GM12878 (cell line): ENCODE measurements around the gene KLHL36. TPM values are rescaled to one million over a fixed set of nuclear protein-coding genes. Genes with fewer than 3 reads are reported as not detected.

Source experiments
- ATAC-seq: fragments of 200-7000 bp; cut with Tn5 transposase; 3 replicates; pipeline ENCODE4 v1.9.1; 2020; ENCODE audit warnings: mild to moderate bottlenecking, moderate library complexity
- BruUV-seq: library from RNA; stranded (reverse); fragments of 400-500 nt; replicated peaks from 2 replicates; lab custom pipeline; 2021; lab: Mats Ljungman, UMichigan
- CTCF ChIA-PET: fragments of 300-600 bp; sonication (Branson Sonifier 250); formaldehyde crosslinking; extraction: SDS; loops from one replicate; lab custom pipeline; 2021; ENCODE audit warnings: inconsistent platforms; lab: Yijun Ruan, JAX
- POLR2A ChIA-PET: fragments of 350-600 bp; formaldehyde crosslinking; extraction: SDS; loops from one replicate; lab custom pipeline; 2021; ENCODE audit warnings: inconsistent platforms; lab: Charles Lee
- RAD21 ChIA-PET: fragments of 300-600 bp; sonication (Branson Sonifier 250); formaldehyde crosslinking; loops from one replicate; lab custom pipeline; 2023; ENCODE audit warnings: antibody characterized with exemption; ENCODE audit not compliant: unreplicated experiment; lab: Charles Lee
- SMC1A ChIA-PET: fragments of 300-600 bp; sonication (Branson Sonifier 250); formaldehyde crosslinking; loops from one replicate; lab custom pipeline; 2023; ENCODE audit not compliant: unreplicated experiment, uncharacterized antibody; lab: Charles Lee
- DNase-seq: peaks from one replicate; pipeline ENCODE4 v3.0.0-alpha.2; 2011; ENCODE audit warnings: low read depth, low spot score
- FAIRE-seq: peaks from 3 replicates; lab custom pipeline; 2011; peaks lifted over from hg19 to GRCh38; lab: Jason Lieb, UNC
- H2AFZ ChIP-seq: 2 replicates; pipeline ENCODE4 v1.6.0; 2011; ENCODE audit warnings: low read depth, low read length, control low read depth; ENCODE audit not compliant: control insufficient read depth
- H3K27ac ChIP-seq: 2 replicates; pipeline ENCODE4 v1.5.1; 2011; ENCODE audit warnings: control low read depth; ENCODE audit not compliant: control insufficient read depth, insufficient read depth
- H3K27me3 ChIP-seq, 2 experiments: replicated peaks in 1 of 2; 2 replicates each; pipeline versions ENCODE4 v1.6.0 to v1.6.1; 2011; ENCODE audit warnings: low read length in 1 of 2; ENCODE audit not compliant: control insufficient read depth in 2 of 2, insufficient read depth in 2 of 2
- H3K36me3 ChIP-seq, 2 experiments: 2 replicates each; pipeline ENCODE4 v1.5.1; 2011; ENCODE audit warnings: low read length in 1 of 2; ENCODE audit not compliant: control insufficient read depth in 2 of 2, insufficient read depth in 2 of 2
- H3K4me1 ChIP-seq: 2 replicates; pipeline ENCODE4 v1.6.1; 2011; ENCODE audit warnings: mild to moderate bottlenecking, low read length, moderate library complexity, mixed read lengths; ENCODE audit not compliant: control insufficient read depth, insufficient read depth
- H3K4me2 ChIP-seq: 2 replicates; pipeline ENCODE4 v1.6.0; 2011; ENCODE audit warnings: control low read depth; ENCODE audit not compliant: control insufficient read depth, insufficient read depth
- H3K4me3 ChIP-seq: fragments of 200-600 bp; sonication (generic); 2 replicates; pipeline ENCODE4 v1.5.1; 2016
- H3K79me2 ChIP-seq: 2 replicates; pipeline ENCODE4 v1.6.0; 2011; ENCODE audit warnings: low read length; ENCODE audit not compliant: control insufficient read depth, insufficient read depth
- H3K9ac ChIP-seq: 2 replicates; pipeline ENCODE4 v1.8.0; 2011; ENCODE audit warnings: low read length, control low read depth, mixed read lengths; ENCODE audit not compliant: control insufficient read depth, insufficient read depth
- H3K9me3 ChIP-seq: replicated peaks from 3 replicates; pipeline ENCODE4 v1.5.1; 2011; ENCODE audit warnings: mild to moderate bottlenecking, low read length; ENCODE audit not compliant: control insufficient read depth, insufficient read depth
- H4K20me1 ChIP-seq: 2 replicates; pipeline ENCODE4 v1.6.0; 2011; ENCODE audit not compliant: control insufficient read depth, insufficient read depth
- HCFC1 ChIP-seq: fragments of 150-350 bp; IDR thresholded peaks from 2 replicates; pipeline ENCODE4 v1.6.1; 2014; ENCODE audit warnings: low read length
- HDAC6 ChIP-seq: fragments of 200-600 bp; sonication (generic); IDR thresholded peaks from one replicate; pipeline ENCODE4 v1.8.0; 2017; ENCODE audit warnings: antibody characterized with exemption; ENCODE audit not compliant: unreplicated experiment
- HDGF ChIP-seq: fragments of 450-650 bp; IDR thresholded peaks from 2 replicates; pipeline ENCODE4 v1.6.1; 2016; ENCODE audit warnings: antibody characterized with exemption
- KAT2A ChIP-seq: conservative IDR thresholded peaks from 2 replicates; pipeline ENCODE4 v1.6.1; 2011; ENCODE audit warnings: low read depth, low read length; ENCODE audit not compliant: control insufficient read depth
- LARP7 ChIP-seq: fragments of 450-650 bp; IDR thresholded peaks from 2 replicates; pipeline ENCODE4 v1.6.1; 2017; ENCODE audit warnings: mild to moderate bottlenecking
- MXI1 ChIP-seq: fragments of 150-350 bp; IDR thresholded peaks from 2 replicates; pipeline ENCODE4 v1.6.1; 2011; ENCODE audit warnings: low read depth, mild to moderate bottlenecking, inconsistent platforms, low read length, improper control_type of control experiment
- NFYA ChIP-seq: IDR thresholded peaks from 2 replicates; pipeline ENCODE4 v1.6.1; 2011; ENCODE audit warnings: low read depth, mild to moderate bottlenecking, low read length, improper control_type of control experiment, borderline replicate concordance
- POLR2A ChIP-seq: IDR thresholded peaks from 2 replicates; pipeline ENCODE4 v1.6.1; 2011; ENCODE audit warnings: low read depth, mild to moderate bottlenecking, low read length
- PRDM15 ChIP-seq: fragments of 450-650 bp; formaldehyde crosslinking; IDR thresholded peaks from 2 replicates; pipeline ENCODE4 v1.4.0; 2020; ENCODE audit warnings: mild to moderate bottlenecking, moderate library complexity
- SIX5 ChIP-seq: IDR thresholded peaks from 2 replicates; pipeline ENCODE4 v1.6.1; 2011; ENCODE audit warnings: mild to moderate bottlenecking, low read depth, low read length, moderate library complexity; ENCODE audit not compliant: severe bottlenecking
- SPI1 ChIP-seq: IDR thresholded peaks from 2 replicates; pipeline ENCODE4 v1.6.1; 2011; ENCODE audit warnings: low read depth, mild to moderate bottlenecking, low read length, moderate library complexity, borderline replicate concordance; ENCODE audit not compliant: insufficient read depth
- ZBTB4 ChIP-seq: fragments of 450-650 bp; formaldehyde crosslinking; IDR thresholded peaks from 2 replicates; pipeline ENCODE4 v1.4.0; 2022; ENCODE audit warnings: mild to moderate bottlenecking, moderate library complexity
- WGBS: methylation state at CpG from one replicate; pipeline ENCODE4 v1.1.6; 2016; ENCODE audit warnings: low lambda C conversion rate; ENCODE audit not compliant: insufficient replicate concordance, insufficient coverage; ENCODE audit errors: missing lambda C conversion rate; 5-methylcytosine and 5-hydroxymethylcytosine counted together
- in situ Hi-C: fragments of 300-500 bp; cut with MboI; formaldehyde crosslinking; loops from 9 replicates; pipeline ENCODE4 v1.14.3; 2018; ENCODE audit warnings: mixed read lengths
- intact Hi-C: fragments of 100-400 bp; cut with micrococcal nuclease; formaldehyde crosslinking; loops from one replicate; pipeline ENCODE4 v1.14.2; 2022; ENCODE audit not compliant: unreplicated experiment
- polyA plus RNA-seq, 11 experiments: library from polyadenylated mRNA; depleted of rRNA in 4 of 11; unstranded in 6 of 11; stranded (reverse) in 5 of 11; fragments of >200 nt; fragmentation: Nextera tagmentation in 4 of 11; fragmentation: Illumina TruSeq in 1 of 11; extraction: Ambion mirVana in 4 of 11; extraction: Trizol in 1 of 11; gene quantifications; 1 replicate in 1 of 11; 2 replicates in 10 of 11; pipeline versions ENCODE4 v1.2.1 to v1.2.3, GENCODE V29; 2011 to 2016; ENCODE audit warnings: inconsistent platforms in 2 of 11, missing spikeins in 2 of 11, low read depth in 1 of 11
- total RNA-seq, 4 experiments: library from RNA; depleted of rRNA in 3 of 4; stranded (reverse); fragments of >200 nt in 3 of 4; fragmentation: Illumina TruSeq in 1 of 4; extraction: Trizol in 1 of 4; gene quantifications; 2 replicates each; pipeline versions ENCODE4 v1.2.1 to v1.2.3, GENCODE V29; 2013 to 2021
- TF ChIP-seq, protein P1 (sequence below): fragments of 450-650 bp; IDR thresholded peaks from 2 replicates; pipeline ENCODE4 v1.6.1; 2017; ENCODE audit warnings: antibody characterized with exemption, mild to moderate bottlenecking, moderate library complexity

KLHL36 gene
- total and polyA plus RNA-seq, 10 of the 15 experiments (the other 5 are each of a cell fraction or from before 2014, with no cell fraction given) = 2.6 to 45.3 (median 16.8) TPM

DNA sequence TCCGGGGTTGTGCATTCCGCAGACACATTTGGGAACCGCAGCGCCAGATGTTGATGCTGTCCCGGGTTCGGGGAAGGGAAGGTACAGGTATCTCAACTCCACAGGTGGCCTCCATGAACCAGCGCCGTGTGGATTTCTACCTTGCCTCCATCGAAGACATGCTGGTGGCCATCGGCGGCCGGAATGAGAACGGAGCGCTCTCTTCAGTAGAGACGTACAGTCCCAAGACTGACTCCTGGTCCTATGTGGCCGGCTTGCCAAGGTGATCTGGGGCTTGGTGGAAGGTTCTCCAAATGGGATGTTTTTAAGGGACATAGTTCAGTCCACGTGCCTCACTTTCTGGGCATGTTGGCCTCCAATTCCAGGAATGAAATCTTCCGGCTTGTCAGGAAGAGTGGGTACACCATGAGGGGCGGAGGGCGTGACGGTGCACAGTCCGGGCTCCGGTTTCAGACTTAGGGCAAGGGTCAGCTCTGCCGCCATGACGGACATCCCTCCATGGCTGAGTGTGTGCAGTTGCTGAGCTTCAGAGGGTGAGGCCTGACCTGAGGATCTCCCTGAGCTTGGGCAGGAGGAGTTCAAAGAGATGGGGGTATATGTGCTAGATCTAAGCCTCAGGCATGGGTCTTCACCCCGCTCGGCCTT lies 11.5 kb downstream of the KLHL36 start (continued):
- TF ChIP-seq PRDM15 (CRISPR knock-in tag) = no peak
- no peak for TF ChIP-seq MXI1
- no peak for TF ChIP-seq HDAC6

- Histone ChIP-seq H3K9me3 (no peaks in the 10 kb centered on the region), H3K79me2 (peaks cover 3% of the 10 kb centered on the region), H3K27ac (no peak overlapping the region), H3K27me3 (no peaks in the 10 kb centered on the region), H3K36me3 (peaks cover 31 to 41% of the 10 kb centered on the region in 2 experiments), H3K9ac (no peak overlapping the region), H4K20me1 (no peaks in the 10 kb centered on the region), H3K4me2 (no peak overlapping the region), H3K4me3 (no peak overlapping the region), H2AFZ (no peak overlapping the region), H3K4me1 (peaks cover 24% of the 10 kb centered on the region)
- in situ Hi-C loops (no loop called here), intact Hi-C loops (no loop called here)
- ChIA-PET CTCF (interaction anchor here (5.2 kb wide), 1 partner anchor 12 kb away, joined by 50 read pairs; no protein-coding TSS in a partner anchor), POLR2A (no interaction called here), SMC1A (no interaction called here), RAD21 (no interaction called here)
- ATAC-seq = no peak
- DNase-seq = no peak
- no peak for FAIRE-seq
- BruUV-seq = no TSS peak
- WGBS = 93% methylated on average over 7 of the region's 7 CpGs
- no peak for TF ChIP-seq LARP7
- TF ChIP-seq, protein P1, sequence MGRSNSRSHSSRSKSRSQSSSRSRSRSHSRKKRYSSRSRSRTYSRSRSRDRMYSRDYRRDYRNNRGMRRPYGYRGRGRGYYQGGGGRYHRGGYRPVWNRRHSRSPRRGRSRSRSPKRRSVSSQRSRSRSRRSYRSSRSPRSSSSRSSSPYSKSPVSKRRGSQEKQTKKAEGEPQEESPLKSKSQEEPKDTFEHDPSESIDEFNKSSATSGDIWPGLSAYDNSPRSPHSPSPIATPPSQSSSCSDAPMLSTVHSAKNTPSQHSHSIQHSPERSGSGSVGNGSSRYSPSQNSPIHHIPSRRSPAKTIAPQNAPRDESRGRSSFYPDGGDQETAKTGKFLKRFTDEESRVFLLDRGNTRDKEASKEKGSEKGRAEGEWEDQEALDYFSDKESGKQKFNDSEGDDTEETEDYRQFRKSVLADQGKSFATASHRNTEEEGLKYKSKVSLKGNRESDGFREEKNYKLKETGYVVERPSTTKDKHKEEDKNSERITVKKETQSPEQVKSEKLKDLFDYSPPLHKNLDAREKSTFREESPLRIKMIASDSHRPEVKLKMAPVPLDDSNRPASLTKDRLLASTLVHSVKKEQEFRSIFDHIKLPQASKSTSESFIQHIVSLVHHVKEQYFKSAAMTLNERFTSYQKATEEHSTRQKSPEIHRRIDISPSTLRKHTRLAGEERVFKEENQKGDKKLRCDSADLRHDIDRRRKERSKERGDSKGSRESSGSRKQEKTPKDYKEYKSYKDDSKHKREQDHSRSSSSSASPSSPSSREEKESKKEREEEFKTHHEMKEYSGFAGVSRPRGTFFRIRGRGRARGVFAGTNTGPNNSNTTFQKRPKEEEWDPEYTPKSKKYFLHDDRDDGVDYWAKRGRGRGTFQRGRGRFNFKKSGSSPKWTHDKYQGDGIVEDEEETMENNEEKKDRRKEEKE = no peak
- no peak for TF ChIP-seq HDGF
- no peak for TF ChIP-seq HCFC1
- no peak for TF ChIP-seq SIX5
- TF ChIP-seq SPI1 = no peak
- no peak for TF ChIP-seq KAT2A
- TF ChIP-seq NFYA = no peak
- no peak for TF ChIP-seq POLR2A
- no peak for TF ChIP-seq ZBTB4
Observed at GRCh38 chr16:84660973-84661372, 12.7 kb downstream of the KLHL36 start.
